Keratinocyte (primary cell): ENCODE results near the gene NCKAP5. TPM values are rescaled to one million over a fixed set of nuclear protein-coding genes. Genes with fewer than 3 reads are reported as not detected.

Experiments
- DNase-seq: peaks from one replicate; pipeline ENCODE4 v3.0.0-alpha.2; 2011; ENCODE audit warnings: low read depth, missing footprints, low spot score
- FAIRE-seq: peaks from 2 replicates; lab custom pipeline; 2011; peaks lifted over from hg19 to GRCh38; lab: Jason Lieb, UNC
- H2AFZ ChIP-seq: 2 replicates; pipeline ENCODE4 v1.6.0; 2012; ENCODE audit warnings: low read length, control low read depth, inconsistent platforms; ENCODE audit not compliant: control insufficient read depth
- H3K27ac ChIP-seq: 2 replicates; pipeline ENCODE4 v1.5.1; 2011; ENCODE audit warnings: low read length; ENCODE audit not compliant: control insufficient read depth, insufficient read depth
- H3K27me3 ChIP-seq: 3 replicates; pipeline ENCODE4 v1.6.0; 2011; ENCODE audit warnings: low read length; ENCODE audit not compliant: control insufficient read depth, insufficient read depth; ENCODE audit errors: extremely low read depth
- H3K36me3 ChIP-seq, 2 experiments: 2 replicates in 1 of 2; 3 replicates in 1 of 2; pipeline ENCODE4 v1.5.1; 2011; ENCODE audit warnings: low read length in 2 of 2, mild to moderate bottlenecking in 1 of 2; ENCODE audit not compliant: control insufficient read depth in 2 of 2, insufficient read depth in 2 of 2; ENCODE audit errors: extremely low read depth in 1 of 2
- H3K4me1 ChIP-seq: 3 replicates; pipeline ENCODE4 v1.5.1; 2011; ENCODE audit warnings: low read length; ENCODE audit not compliant: control insufficient read depth, insufficient read depth; ENCODE audit errors: extremely low read depth
- H3K4me2 ChIP-seq: 3 replicates; pipeline ENCODE4 v1.6.0; 2011; ENCODE audit warnings: low read depth, low read length; ENCODE audit not compliant: control insufficient read depth, insufficient read depth; ENCODE audit errors: extremely low read depth
- H3K4me3 ChIP-seq, 3 experiments: fragments of 200-600 bp in 1 of 3; sonication (generic) in 1 of 3; 2 replicates in 2 of 3; 3 replicates in 1 of 3; pipeline ENCODE4 v1.5.1; 2011 to 2016; ENCODE audit warnings: low read length in 3 of 3, mild to moderate bottlenecking in 3 of 3, control low read depth in 2 of 3, inconsistent platforms in 1 of 3, low read depth in 1 of 3, mixed read lengths in 1 of 3, mixed run types in 1 of 3, moderate library complexity in 1 of 3; ENCODE audit not compliant: control insufficient read depth in 2 of 3, insufficient read depth in 2 of 3; ENCODE audit errors: extremely low read depth in 1 of 3
- H3K79me2 ChIP-seq: 2 replicates; pipeline ENCODE4 v1.6.0; 2012; ENCODE audit warnings: low read length; ENCODE audit not compliant: control insufficient read depth, insufficient read depth
- H3K9ac ChIP-seq: 3 replicates; pipeline ENCODE4 v1.6.0; 2011; ENCODE audit warnings: low read length; ENCODE audit not compliant: control insufficient read depth, insufficient read depth; ENCODE audit errors: extremely low read depth
- H3K9me1 ChIP-seq: 3 replicates; pipeline ENCODE4 v1.6.0; 2011; ENCODE audit warnings: low read length; ENCODE audit not compliant: control insufficient read depth, insufficient read depth; ENCODE audit errors: extremely low read depth
- H3K9me3 ChIP-seq: 2 replicates; pipeline ENCODE4 v1.5.1; 2012; ENCODE audit warnings: low read depth, low read length; ENCODE audit not compliant: control insufficient read depth
- H4K20me1 ChIP-seq: 3 replicates; pipeline ENCODE4 v1.6.0; 2011; ENCODE audit warnings: low read length; ENCODE audit not compliant: control insufficient read depth, insufficient read depth; ENCODE audit errors: extremely low read depth
- EZH2 ChIP-seq: IDR thresholded peaks from one replicate; pipeline ENCODE4 v1.6.1; 2012; ENCODE audit warnings: inconsistent platforms, mild to moderate bottlenecking, low read length, moderate library complexity
- dilution Hi-C: fragments of 300-500 bp; cut with MboI; formaldehyde crosslinking; loops from one replicate; pipeline ENCODE4 v1.7.0; 2020; ENCODE audit warnings: low sequenced_read_pairs; ENCODE audit not compliant: extremely low pct_ligation_motif_present
- polyA plus RNA-seq, 5 experiments: library from polyadenylated mRNA; depleted of rRNA in 3 of 5; stranded (reverse) in 3 of 5; stranded (forward) in 1 of 5; unstranded in 1 of 5; fragments of >200 nt; gene quantifications; 1 replicate in 1 of 5; 2 replicates in 3 of 5; 3 replicates in 1 of 5; pipeline versions ENCODE4 v1.2.1 to v1.2.3, GENCODE V29; 2011 to 2012; ENCODE audit warnings: missing spikeins in 2 of 5, low read depth in 1 of 5, low replicate concordance in 1 of 5
- TF ChIP-seq, protein P1 (sequence below), 3 experiments: IDR thresholded peaks in 1 of 3; conservative IDR thresholded peaks in 1 of 3; optimal IDR thresholded peaks in 1 of 3; 2 replicates in 2 of 3; 3 replicates in 1 of 3; pipeline versions ENCODE3 to v1.5.1; 2011; ENCODE audit warnings: low read length in 3 of 3, mild to moderate bottlenecking in 3 of 3, moderate library complexity in 2 of 3, control low read depth in 1 of 3, inconsistent platforms in 1 of 3; ENCODE audit not compliant: insufficient read depth in 2 of 3; ENCODE audit errors: extremely low read depth in 1 of 3

Gene NCKAP5
- polyA plus RNA-seq, 1 donor (not counting 4 experiments of a cell fraction or from before 2014, with no cell fraction given) = 3.6 TPM

DNA sequence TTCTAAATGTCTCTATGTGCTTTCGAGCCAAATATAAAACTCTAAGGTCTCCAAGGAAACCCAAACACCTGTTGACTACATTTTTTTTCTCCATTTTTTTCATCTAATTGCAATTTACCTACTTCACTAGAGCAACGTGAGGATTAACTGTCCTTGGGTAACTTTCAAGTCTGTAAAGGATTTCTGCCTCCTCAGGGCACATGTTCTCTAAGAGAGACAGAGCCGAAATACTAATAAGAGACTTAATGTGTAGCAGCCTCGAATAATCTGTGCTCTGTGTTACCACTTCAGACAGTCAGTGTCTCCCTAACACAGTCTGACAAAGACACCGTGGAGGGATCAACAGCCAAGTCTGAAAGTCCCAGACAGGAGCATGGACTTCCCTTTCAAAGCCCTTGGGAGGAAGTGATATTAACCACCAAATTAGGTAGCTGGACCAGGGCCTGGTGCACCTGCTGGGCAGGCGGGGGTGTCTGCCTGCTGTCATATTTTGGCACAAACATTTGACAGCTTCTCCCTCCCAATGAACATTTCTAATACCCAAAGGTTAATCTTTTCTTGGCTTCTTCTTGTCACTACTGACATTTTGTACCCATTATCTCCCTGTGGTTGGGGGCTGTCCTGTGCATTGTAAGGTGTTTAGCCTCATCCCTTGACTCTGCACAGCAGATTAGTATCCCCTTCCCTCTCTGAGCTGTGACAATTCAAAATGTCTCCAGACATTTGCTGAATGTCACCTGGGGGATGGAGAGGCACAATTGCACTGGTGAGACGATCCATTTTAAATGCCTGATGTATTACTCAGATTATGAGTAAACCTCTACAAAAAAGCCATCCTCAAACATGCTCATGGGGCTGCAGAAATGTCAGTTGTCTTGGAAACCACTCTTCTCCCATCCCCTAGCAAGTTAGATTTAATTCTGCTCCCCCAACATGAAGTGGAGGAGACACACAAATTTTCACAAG lies 852.6 kb downstream of the NCKAP5 start:
- Histone ChIP-seq H3K4me2 (no peak overlapping the region), H3K27ac (no peak overlapping the region), H3K9ac (no peak overlapping the region), H3K79me2 (no peaks in the 10 kb centered on the region), H3K9me1 (no peaks in the 10 kb centered on the region), H3K27me3 (no peaks in the 10 kb centered on the region), H2AFZ (no peak overlapping the region), H3K36me3 (no peaks in the 10 kb centered on the region), H4K20me1 (no peaks in the 10 kb centered on the region), H3K4me1 (no peaks in the 10 kb centered on the region), H3K4me3 (no peak overlapping the region), H3K9me3 (no peaks in the 10 kb centered on the region)
- dilution Hi-C loops = no loop called here
- DNase-seq (no peak), FAIRE-seq (no peak)
- TF ChIP-seq EZH2 = no peak
- TF ChIP-seq, protein P1, sequence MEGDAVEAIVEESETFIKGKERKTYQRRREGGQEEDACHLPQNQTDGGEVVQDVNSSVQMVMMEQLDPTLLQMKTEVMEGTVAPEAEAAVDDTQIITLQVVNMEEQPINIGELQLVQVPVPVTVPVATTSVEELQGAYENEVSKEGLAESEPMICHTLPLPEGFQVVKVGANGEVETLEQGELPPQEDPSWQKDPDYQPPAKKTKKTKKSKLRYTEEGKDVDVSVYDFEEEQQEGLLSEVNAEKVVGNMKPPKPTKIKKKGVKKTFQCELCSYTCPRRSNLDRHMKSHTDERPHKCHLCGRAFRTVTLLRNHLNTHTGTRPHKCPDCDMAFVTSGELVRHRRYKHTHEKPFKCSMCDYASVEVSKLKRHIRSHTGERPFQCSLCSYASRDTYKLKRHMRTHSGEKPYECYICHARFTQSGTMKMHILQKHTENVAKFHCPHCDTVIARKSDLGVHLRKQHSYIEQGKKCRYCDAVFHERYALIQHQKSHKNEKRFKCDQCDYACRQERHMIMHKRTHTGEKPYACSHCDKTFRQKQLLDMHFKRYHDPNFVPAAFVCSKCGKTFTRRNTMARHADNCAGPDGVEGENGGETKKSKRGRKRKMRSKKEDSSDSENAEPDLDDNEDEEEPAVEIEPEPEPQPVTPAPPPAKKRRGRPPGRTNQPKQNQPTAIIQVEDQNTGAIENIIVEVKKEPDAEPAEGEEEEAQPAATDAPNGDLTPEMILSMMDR (optimal IDR thresholded peaks at IDR 0.05 in 1 of 3, IDR thresholded peaks at IDR 0.05 in 1 of 3, conservative IDR thresholded peaks at IDR 0.05 in 1 of 3; ENCODE audit: extremely low read depth in 1 of 3, insufficient read depth in 2 of 3, low read length in 3 of 3) = no peak

DNA sequence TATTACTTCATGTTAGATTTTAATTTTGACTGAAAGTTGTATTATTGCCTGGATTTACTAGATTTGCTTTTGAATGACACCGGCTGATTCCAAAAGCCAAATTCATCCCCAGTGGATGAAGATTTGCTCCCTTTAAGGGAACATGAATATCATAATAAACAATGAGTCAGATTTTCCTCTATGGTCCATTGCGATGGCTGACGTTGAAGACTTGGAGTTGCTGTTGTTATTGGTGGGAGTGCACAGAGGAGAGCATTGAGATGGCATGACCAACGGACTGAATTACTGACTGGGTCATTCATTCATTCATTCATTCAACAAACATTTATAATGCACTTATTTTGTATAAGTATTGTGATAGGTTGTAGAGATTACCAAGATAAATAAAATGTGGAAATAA lies 864.9 kb downstream of the NCKAP5 start:
- Histone ChIP-seq H3K27ac (no peak overlapping the region), H2AFZ (no peak overlapping the region), H3K9me1 (no peaks in the 10 kb centered on the region), H3K4me2 (no peak overlapping the region), H3K79me2 (no peaks in the 10 kb centered on the region), H3K9ac (no peak overlapping the region), H3K9me3 (no peaks in the 10 kb centered on the region), H3K36me3 (no peaks in the 10 kb centered on the region), H3K27me3 (no peaks in the 10 kb centered on the region), H3K4me1 (peaks cover 5% of the 10 kb centered on the region), H3K4me3 (no peak overlapping the region), H4K20me1 (no peaks in the 10 kb centered on the region)
- FAIRE-seq (no peak), DNase-seq (no peak)
- dilution Hi-C loops = no loop called here
- TF ChIP-seq EZH2 = no peak
- TF ChIP-seq, protein P1 (optimal IDR thresholded peaks at IDR 0.05 in 1 of 3, IDR thresholded peaks at IDR 0.05 in 1 of 3, conservative IDR thresholded peaks at IDR 0.05 in 1 of 3; ENCODE audit: extremely low read depth in 1 of 3, insufficient read depth in 2 of 3, low read length in 3 of 3) = no peak
